HG03469 (cell line): ENCODE results near the gene CNNM3.
A peak's percentile ranks its signal among the peaks of the same experiment; 100 is the strongest.

ENCODE experiments used
- ATAC-seq: cut with Tn5 transposase; IDR thresholded peaks from one replicate; pipeline ENCODE4 v1.9.1; 2021; ENCODE audit warnings: mild to moderate bottlenecking, moderate library complexity, moderate number of reproducible peaks; ENCODE audit not compliant: unreplicated experiment

CNNM3 gene

DNA sequence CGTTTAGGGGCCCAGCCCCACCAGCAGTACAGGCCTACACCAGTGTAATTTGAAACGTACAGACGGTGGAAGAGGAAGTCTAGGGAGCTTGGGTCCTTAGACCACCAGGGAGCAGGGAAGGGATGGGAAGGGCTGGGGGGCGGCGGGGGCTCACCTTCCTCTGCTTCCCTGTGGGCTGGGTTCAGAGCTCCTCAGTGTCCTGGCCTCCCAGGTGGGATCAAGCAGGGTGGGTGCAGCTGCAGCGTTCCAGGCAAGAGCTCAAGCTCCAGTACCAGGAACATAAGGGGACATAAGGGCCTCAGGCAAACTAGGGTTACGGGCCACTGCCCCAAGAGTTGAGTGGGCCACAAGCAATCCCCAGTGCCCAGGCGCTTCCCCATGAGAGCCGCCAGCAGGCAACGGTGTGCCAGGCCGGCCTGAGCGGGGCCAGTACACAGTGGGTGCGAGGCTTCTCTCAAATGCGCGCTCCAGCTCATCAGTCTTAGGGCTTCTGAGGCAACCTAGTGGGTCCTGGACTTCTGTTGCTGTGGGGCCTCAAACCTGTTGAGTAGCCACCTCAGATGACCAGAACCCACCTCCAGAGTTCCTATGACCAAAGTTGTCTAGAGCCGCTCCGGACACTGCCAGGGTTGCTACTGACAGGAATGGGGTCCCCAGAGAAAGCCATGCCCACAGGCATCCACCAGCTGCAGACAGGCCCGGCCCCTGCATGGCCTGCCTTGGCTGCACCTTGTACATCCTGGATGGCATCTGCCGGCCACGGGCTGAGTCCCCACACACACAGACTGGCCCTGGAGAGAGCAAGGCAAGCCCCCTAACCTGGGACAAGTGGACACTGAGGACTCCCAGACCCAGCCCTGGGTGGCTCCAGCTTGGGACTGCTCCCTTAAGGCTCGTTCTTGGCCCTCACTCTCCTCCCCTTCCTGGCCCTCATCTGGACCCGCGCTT, 22.6 kb downstream of the CNNM3 start:
- no peak for ATAC-seq

DNA sequence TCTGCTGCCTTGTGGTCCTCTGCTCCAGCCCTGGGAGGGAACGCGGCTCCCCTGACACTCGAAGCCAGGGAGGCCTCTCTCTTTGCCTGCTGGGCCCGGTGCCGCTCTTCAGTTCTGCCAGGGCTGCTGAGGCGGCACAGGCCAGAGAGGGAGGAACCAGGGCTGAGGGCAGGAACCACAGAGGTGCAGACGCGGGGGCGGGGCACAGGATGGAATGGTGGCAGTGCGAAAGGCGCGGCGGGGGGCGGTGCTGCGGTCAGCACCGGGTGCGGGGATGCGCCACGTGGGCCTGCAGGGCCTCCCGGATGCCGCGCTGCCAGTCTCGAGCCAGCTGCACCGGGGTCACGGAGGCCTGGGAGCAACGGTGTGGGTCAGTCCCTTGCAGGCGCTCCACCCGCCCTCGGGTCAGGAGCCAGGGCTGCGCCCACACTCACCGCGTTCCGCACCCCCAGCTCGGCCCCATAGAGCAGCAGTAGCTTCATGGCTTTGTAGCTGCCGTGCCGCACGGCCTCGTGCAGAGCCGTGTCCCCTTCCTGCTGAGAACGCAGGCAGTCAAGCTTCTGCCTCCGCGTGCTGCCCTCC, 23.3 kb downstream of the CNNM3 start:
- no peak for ATAC-seq

DNA sequence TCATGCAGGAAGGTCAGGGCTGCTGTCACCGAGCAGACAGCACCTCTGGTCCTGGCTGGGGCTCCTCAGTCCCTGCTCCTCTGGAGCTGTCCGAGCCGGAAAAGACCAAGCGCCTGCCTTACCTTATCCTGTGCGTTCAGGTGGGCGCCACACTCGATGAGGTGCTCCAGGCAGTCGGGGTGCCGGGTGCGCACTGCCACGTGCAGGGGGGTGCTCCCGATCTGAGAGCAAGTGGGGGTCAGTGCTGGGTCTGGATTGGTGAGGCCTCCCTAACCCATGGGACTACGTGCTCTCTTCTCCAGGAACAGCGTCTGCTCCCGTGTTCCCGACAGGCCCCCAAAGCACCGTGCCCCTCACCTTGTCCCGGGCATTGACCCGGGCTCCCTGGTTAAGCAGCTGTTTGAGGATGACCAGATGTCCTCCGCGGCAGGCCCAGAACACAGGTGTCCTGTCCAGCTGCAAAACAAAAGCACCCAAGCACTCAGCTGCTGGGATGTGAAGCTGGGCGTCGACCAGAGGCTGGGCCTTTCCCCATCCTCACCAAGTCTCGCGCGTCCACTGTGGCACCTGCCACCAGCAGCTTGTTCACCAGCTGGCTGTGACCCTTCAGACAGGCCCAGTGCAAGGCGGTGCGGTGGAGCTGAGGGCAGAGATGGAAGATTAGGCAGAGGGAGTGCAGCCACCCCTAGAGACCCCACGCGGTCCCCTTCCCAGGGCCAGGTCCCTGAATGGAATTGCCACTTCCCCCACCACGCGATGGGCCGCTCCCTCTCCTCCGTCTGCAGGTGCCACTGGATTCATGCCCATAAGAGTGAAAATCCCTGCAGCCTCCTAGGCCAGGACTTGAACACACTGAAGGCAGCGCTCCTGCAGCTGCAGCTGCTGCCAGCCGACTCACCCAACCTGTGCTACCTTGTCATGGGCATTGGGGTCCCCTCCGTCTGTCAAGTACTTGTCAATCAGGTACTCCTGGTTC, 24.1 kb downstream of the CNNM3 start:
- ATAC-seq = no peak

DNA sequence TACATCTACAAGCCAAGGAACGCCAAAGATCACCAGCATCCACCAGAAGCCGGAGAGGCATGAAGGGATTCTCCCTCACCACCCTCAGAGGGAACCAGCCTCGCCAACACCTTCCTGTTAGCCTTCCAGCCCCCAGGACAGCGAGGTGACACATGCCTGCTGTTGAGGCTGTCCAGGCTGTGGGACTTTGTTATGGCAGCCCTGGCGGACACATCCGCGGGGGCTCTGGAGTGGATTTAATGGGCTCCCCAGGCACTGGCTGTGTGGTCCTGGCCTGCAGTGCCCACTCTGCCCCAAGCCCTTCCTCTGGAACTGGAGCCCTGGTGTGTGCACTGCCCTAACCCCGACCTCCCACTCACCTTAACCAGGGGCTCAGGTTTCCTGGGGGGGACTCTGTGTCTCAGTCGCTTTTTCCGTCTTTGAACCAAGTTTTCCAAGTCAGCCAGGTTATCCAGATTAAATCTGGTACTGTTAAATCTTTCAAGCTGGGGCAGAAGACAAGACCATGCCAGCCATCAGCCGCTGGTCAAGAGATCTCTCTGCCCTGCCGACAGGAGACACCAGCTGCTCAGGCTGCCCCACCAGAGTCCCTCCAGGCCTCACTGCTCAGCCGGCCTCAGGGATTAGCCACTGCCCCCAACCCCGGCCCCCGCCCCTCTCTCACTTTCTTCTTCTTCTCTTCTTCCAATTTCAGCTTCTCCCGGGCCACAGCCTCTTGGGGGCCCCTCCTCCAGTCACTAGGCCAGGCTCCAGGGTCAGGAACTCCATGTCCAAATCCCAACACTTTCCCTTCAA, 25.8 kb downstream of the CNNM3 start:
- ATAC-seq = no peak

DNA sequence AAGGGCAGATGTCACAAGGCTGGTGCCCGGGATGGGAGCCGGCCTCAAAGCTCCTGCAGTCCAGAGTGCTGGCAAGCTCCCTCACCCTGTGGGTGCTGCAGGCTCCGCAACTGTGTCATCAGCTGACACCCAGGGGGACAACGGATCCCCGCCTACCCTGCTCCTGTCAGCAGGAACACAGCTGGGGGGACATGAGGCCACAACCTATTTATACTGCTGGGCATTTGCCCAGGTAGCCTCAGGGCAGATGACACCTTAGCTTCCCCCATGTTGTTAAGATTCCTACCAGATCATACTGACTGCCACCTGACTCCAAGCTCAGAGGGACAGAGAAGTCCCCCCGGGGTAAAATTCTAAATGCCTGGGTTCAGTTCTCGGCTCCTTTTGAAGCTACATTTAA, 26.5 kb downstream of the CNNM3 start:
- ATAC-seq = no peak

DNA sequence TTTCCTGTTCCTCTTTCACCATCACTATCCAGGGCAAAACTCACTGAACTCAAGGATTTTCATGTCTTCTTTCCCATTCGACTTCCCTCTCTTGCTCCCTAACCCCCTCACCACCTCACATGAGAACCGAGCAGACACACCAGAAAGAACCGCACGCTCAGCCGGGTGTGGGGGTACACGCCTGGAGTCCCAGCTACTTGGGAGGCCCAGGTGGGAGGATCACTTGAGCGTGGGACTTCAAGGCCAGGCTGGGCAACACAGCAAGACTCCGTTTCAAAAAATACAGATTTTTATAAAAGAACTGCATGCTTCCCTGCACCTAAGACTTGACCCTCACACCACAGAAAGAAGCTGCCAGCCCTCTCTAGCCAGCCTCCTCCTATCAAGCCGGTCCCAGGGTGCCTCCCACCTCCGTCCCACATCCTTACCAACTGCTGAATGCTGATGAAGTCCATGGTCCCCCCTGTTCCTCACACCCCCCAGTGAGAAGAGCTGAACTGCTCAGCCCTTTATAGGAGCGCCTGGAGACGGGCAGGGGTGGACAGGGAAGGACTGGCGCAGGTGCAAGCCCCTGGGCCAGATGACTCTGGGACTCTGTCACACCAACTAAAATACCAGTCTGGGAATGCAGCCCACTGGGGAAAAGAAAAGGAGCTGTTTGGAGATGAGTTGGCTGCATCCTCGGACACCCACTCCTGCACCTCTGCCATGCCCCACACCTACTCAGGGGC, 27.6 kb downstream of the CNNM3 start, which contains the start of gene ANKRD23:
TSS of gene ANKRD23 (minus strand) at position 484 of the 731 bp plus-strand sequence. CDS start at position 455, 29 bp downstream.
- no peak for ATAC-seq

DNA sequence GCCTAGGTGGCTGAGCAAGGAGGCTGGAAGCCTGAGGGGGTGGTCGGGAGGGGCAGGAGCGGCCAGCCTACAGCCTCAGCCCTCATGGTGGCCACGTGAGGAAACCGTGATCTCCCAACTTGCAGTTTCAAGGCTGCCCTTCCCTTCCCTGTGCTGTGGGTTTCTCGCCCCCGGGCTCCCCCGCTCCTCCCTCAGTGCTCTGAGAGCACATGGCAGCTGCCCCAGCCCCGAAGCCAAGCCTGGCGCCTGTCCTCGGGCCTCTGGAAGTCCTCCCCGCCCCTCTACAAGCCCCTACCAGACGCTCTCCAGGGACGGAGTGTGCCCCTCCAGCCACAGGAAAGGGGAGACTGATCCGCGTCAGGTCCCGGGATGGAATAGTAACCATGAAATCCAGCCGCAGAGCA, 28.3 kb downstream of the CNNM3 start:
- ATAC-seq = no peak

DNA sequence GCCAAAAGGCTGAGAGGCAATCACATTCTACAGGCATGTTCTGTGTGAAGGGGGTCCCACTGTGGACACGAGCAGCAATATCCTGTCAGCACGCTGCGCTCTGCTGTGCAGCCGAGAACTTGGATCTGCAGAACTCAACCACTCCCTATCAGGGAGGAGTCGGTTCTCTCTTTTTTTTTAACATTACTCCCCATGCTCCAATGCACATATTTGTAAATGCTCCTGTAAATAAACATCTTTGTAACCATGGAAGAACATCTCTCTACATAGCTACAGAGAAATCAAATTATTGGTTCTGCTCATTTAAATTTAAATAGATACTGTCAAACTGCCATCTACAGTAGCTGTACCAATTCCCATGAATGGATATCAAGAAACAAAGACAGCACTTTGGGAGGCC, 30.8 kb downstream of the CNNM3 start:
- ATAC-seq = no peak

DNA sequence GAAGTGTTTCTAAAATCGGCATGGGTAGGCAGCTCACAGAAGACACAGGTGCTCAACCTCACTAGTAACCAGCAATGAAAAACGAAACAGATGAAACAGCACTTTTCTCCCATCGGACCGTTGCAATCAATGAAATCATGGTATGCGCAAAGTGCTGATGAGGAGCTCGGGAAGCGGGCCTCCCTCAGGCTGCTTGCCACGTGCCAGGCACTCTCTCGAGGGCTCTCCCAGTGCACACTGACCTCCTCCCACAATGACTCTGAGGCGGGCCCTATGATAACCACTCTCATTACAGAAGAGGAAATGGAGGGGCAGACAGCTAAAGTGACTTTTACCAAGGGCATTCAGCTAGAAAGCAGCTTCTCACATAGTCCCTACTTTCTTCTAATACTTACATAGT, 31.5 kb downstream of the CNNM3 start:
- ATAC-seq = no peak

DNA sequence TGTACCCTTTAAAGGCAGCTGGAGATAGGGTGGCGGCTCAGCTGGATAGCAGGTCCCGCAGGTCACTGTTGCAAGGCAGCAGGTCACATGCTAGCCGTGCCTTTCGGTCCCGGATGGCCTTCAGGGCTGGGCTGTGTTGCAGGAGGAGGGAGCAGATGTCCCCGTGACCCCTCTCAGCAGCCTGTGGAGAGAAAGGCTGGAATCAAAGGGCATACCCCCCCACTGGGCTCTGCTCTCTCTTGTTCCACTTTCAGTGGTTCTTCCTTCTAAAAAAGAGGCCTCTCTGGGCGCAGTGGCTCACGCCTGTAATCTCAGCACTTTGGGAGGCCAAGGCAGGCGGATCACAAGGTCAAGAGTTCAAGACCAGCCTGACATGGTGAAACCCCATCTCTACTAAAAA, 32.2 kb downstream of the CNNM3 start:
- no peak for ATAC-seq

DNA sequence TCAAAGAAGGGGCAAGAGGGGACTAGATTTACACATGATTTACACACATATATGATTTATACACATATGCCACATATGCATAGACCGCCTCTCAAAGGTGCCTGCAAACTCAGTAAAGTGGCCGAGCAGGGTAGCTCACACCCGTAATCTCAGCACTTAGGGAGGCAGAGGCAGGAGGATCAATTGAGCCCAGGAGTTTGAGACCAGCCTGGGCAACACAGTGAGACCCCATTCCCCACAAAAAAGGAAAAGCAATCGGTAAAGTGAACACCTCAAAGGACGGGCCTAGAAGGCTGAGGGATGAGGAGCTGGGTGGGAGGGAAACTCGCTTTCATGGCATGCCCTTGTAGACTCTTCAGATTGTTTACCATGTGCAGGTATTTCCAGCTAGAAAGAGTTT, 36.6 kb downstream of the CNNM3 start:
- no peak for ATAC-seq

DNA sequence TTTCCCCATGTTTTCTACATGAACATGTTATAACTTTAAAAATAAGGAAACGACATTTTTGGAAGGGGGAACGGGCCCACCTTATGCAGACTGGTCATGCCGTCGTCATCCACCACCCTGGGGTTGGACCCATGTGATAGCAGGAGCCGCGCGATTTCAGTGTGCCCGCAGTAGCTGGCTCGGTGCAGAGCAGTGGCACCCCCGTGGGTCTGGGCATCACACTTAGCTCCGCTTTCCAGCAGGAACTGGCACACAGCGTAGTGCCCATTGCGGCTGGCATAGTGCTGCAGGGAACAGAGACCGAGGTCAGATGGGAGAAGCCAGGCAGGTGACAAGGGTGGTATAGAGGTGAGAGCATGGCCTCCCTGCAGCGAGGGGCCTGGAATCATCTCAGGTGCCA, 37.3 kb downstream of the CNNM3 start:
- no peak for ATAC-seq

DNA sequence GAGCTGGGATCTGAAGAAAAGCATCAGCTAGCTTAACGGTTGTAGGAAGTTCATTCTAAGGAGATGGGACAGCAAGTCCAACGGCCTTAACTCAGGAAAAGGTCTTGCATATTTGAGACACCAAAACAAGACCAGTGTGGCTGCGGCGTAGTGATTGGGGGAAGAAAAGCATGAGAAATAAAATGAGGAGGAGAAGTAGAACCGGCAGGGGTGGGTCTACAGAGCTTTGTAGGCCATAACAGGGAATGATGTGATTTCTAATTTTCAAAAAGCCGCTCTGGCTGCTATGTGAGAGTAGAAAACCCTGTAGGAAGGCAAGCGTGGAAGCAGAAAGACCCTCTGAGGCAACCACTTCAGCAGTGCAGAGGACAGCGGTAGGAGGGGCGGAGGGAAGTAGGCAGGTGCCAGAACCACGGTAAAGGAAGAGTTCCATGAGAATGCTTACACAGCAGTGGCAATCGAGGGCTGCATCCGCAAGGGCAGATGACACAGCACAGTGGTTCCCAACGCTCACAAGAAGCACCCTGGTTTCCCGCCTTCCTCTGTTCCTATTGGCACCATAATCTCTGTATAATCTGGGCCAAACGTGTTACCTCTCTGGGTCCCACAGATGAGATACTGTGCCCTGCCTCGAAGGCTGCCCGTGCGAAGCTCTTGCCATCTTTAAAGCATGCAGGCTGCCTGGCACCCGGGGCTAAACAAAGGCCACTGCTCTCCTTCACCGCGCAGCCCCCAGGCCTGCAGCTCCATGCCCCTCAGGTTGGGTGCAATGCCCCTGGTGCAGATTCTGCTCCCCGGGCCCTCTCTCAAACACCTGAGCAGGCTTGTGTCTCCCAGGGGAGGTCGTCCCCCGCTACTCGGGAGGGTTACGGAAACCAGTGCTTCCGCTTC, 41.0 kb downstream of the CNNM3 start:
- no peak for ATAC-seq

DNA sequence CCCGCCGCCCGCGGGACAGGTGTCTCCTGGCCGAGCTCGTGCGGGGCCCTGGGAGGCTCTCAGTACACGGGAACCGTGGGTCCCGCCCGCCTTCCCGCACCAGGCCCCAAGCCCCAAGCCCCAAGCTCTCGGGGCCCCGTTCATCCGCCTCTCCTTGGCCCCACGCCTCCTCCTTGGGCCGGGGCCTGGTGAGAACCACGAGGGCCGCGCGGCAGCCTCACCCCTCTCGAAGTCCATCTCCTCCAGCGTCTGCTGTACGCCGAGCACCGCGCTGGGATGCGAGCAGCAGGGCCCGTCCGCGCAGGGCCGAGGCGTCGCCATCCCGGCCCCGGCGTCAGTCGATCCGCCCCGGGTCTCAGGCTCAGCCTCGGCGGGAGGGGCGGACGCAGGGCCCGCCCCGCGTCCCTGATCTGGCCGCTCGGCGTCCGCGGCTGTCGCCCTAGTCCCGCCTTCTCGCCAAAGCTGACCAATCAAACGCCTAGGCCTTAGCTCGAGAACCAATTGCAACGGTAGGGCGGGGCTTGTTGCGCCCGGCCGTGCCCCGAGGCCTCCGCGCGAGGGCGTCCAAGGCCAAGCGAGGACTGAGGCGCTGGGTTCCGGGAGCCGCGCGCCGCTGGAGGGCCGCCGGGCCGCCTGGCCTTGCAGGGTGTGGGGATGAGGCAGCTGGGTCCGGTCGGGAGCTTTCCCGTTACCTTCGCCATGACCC, 41.8 kb downstream of the CNNM3 start, which contains the start of gene ANKRD39:
TSS of gene ANKRD39 (minus strand) at position 350 of the 706 bp plus-strand sequence. CDS start at position 321, 29 bp downstream.
- peak; percentile 93 for ATAC-seq

DNA sequence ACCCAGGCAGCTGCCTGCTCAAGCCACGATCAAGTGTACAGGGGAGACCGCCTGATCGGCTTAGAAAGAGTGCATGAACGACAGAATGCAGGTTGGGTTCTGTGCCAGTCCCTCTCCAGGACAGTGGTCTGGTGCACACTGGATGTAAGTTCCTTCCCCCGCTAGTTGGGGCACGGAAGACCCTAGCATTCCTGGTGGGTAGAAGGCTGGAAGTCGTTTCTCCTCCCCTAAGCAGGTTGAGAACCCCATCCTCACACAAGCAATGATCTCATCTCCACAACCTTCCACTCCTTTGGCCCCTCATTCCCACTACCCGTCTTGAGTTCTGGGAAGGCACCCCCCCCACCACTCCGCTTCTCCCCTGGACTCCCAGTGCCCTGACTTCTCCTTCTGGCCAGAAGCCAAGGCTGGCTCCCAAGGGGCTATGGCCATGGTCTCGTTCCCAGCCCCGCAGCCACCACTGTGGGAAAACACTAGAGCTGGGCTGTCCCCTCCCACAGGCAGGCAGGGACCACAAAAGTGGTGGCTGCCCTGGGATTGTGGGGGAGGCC, 43.1 kb downstream of the CNNM3 start:
- ATAC-seq = no peak

DNA sequence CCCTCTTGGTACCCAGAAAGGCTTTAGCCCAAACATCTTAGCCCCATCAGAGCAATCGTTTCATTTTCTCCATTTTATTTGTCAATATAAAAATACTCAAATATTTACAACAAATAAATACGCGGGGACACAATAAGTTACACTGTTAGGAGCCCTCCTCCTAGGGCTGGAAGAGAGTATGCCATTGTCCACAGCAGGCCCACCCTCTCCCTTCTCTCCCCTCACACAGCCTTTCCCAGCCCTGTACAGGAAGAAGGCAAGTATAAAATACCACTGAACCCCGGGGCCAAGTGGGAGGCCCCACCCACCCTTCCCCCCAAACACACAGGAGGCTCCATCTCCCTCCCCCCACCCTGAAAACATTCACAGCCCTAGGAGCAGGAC, 43.6 kb downstream of the CNNM3 start:
- ATAC-seq = no peak
